ENCODE data around the gene APPL1. TPM values are rescaled to one million over a fixed set of nuclear protein-coding genes. Genes with fewer than 3 reads are reported as not detected.

APPL1 gene, protein sequence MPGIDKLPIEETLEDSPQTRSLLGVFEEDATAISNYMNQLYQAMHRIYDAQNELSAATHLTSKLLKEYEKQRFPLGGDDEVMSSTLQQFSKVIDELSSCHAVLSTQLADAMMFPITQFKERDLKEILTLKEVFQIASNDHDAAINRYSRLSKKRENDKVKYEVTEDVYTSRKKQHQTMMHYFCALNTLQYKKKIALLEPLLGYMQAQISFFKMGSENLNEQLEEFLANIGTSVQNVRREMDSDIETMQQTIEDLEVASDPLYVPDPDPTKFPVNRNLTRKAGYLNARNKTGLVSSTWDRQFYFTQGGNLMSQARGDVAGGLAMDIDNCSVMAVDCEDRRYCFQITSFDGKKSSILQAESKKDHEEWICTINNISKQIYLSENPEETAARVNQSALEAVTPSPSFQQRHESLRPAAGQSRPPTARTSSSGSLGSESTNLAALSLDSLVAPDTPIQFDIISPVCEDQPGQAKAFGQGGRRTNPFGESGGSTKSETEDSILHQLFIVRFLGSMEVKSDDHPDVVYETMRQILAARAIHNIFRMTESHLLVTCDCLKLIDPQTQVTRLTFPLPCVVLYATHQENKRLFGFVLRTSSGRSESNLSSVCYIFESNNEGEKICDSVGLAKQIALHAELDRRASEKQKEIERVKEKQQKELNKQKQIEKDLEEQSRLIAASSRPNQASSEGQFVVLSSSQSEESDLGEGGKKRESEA
- total RNA-seq (10 to 100 TPM; 44.7 to 58.7 (median 51.0) TPM), polyA plus RNA-seq (10 to 100 TPM; 10.7 to 14.3 TPM)
- long read RNA-seq, donor 1, full-length matches to known transcripts, result 27 of 75 reads
- long read RNA-seq, donor 1, partial matches to known transcripts, result 37 of 75 reads
- long read RNA-seq, donor 1, other reads (novel, unspliced or antisense), result 11 of 75 reads
- long read RNA-seq, donor 2, full-length matches to known transcripts, result 52 of 186 reads
- long read RNA-seq, donor 2, partial matches to known transcripts, result 85 of 186 reads
- long read RNA-seq, donor 2, other reads (novel, unspliced or antisense), result 49 of 186 reads
- long read RNA-seq, donor 3, full-length matches to known transcripts, result 27 of 455 reads
- long read RNA-seq, donor 3, partial matches to known transcripts, result 399 of 455 reads
- long read RNA-seq, donor 3, other reads (novel, unspliced or antisense), result 29 of 455 reads

DNA sequence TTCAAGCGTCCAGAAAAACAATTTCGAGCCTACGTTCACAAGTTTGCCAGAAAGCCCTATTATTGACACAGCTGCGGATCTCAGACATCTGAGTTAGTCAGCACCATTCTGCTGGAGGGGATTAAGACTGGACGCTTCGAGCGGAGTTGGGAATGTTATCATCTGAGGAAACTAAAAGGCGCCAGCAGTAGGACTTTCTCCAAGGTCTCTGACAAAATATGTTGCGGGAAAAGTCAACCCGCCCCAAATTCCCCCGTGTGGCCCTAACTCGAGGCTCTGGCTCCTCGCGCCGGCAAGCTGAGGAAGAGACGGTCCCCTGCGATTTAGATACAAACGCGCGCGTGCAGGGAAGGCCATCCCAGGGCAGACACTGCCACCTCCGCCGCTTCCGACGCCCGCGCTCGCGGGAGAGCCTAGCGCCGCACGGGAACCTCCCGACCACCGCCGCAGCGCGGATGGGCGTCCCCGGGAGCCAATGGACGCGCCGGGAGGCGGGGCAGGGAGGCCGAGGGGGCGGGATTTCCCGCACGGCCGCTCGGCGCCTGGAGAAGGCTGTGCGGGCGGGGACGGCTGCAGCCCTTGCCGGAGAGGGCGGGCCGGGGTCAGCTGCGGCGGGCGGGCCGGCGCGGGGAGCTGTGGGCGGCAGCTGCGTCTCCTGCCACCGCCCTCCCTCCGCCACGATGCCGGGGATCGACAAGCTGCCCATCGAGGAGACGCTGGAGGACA is at the start of gene APPL1:
Gene APPL1 (plus strand): TSS at position 526 of the 726 bp plus-strand sequence. CDS start 155 bp downstream, at position 681.
- 0 to 1% methylated on average over 61 to 71 of the region's 71 CpGs for WGBS, 2 donors
- Histone ChIP-seq H3K27me3 (no peaks in the 10 kb centered on the region), H3K4me1 (peaks cover 0 to 37% (median 30%) of the 10 kb centered on the region in 9 donors), H3K27ac (peak within 1 kb of the TSS; percentile 90 to 97 (median 95)), H3K9me3 (no peaks in the 10 kb centered on the region), H3K36me3 (no peaks in the 10 kb centered on the region), H3K4me3 (peak within 1 kb of the TSS; percentile 65 to 97 (median 82))
- peak; percentile 93 to 96 for DNase-seq
- peak; percentile 98 to 99 (median 99) for ATAC-seq
- intact Hi-C loops (cut with DNase I), result loop anchor here (5.0 to 10.0 kb wide), 9 partner anchors 53 to 233 kb away; partner anchors contain the start of gene IL17RD (in 5 of the 10)
- TF ChIP-seq, protein P1, sequence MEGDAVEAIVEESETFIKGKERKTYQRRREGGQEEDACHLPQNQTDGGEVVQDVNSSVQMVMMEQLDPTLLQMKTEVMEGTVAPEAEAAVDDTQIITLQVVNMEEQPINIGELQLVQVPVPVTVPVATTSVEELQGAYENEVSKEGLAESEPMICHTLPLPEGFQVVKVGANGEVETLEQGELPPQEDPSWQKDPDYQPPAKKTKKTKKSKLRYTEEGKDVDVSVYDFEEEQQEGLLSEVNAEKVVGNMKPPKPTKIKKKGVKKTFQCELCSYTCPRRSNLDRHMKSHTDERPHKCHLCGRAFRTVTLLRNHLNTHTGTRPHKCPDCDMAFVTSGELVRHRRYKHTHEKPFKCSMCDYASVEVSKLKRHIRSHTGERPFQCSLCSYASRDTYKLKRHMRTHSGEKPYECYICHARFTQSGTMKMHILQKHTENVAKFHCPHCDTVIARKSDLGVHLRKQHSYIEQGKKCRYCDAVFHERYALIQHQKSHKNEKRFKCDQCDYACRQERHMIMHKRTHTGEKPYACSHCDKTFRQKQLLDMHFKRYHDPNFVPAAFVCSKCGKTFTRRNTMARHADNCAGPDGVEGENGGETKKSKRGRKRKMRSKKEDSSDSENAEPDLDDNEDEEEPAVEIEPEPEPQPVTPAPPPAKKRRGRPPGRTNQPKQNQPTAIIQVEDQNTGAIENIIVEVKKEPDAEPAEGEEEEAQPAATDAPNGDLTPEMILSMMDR (IDR thresholded peaks at IDR 0.05), result peak in 2 of 9 donors; percentile 6 to 11

DNA sequence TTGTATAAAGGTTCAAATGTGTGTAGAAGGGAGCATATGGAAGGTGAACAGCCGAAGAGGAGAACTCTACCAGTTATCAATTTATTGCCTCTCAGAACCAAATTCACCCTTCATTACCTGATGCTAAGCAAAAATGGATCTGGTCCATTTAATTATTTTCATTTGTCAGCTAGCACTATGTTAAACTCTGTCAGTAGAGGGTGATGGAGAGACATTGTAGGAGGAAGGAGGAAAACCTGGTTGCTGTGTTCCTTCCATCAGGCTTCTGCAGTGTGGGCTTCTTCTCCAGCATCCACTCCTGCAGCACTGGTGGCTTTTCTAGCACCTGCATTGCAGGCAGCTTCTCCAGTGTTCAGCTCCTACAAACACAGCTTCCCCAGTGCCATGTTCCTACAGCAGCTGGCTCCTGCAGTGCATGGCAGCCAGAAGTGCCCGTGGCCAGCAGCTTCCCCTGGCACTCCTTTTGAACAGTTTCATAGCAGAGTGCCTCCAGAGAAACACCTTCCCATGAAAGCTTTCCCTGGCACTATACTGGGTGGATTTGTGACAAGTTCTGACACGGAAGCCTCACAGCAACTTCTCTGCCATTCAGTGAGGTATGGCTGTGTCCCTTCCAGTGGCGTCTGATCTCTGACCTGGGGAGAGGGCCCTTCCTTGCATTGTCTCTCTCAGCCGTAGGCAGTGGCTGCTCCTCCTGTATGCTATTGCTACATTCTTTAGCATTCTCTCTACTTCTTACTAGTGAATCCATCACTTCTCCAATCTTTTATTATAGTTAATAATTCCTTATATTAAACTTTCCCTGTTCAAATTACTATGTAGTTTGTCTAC is 47.7 kb upstream of the APPL1 start:
- intact Hi-C loops (cut with DNase I), result loop anchor here in 4 of 10 donors (5.0 to 10.0 kb wide), 3 partner anchors 38 to 255 kb away; partner anchors contain the start of gene APPL1 (in 1 of the 4)
- H3K36me3 ChIP-seq, result no peaks in the 10 kb centered on the region
- no peaks in the 10 kb centered on the region for H3K4me1 ChIP-seq
- 78 to 85% methylated on average over 5 of the region's 5 CpGs for WGBS, 2 donors
- TF ChIP-seq, protein P1 (IDR thresholded peaks at IDR 0.05), result peak in 7 of 9 donors; percentile 25 to 38 (median 34)
- DNase-seq (no peak), ATAC-seq (peak in 1 of 8 donors; percentile 31)
- no peaks in the 10 kb centered on the region for H3K9me3 ChIP-seq
- H3K27me3 ChIP-seq, result peaks cover 0 to 5% (median 0%) of the 10 kb centered on the region in 7 donors
- no peak overlapping the region for H3K4me3 ChIP-seq
- H3K27ac ChIP-seq, result no peak overlapping the region

DNA sequence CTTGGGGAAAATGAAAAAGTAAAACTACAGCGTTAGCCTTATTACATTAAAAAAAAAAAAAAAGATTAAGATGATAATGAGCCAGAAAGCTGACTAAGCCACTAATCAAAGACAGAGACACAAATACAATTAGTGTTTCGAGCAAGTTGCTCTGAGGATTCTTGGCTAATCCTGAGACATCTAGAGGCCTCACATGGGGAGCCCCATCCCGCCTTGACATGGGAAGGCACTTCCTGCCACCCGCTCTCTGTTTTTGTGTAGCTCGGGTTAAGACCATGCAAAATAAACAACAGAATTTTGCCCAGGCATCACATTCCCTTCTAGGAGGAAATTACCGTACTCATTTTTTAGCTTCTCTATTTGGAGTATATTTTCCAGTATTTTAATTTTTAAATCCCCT is 43.0 kb upstream of the APPL1 start:
- DNase-seq, result no peak
- H3K4me1 ChIP-seq, result no peaks in the 10 kb centered on the region
- no peak overlapping the region for H3K27ac ChIP-seq
- H3K36me3 ChIP-seq, result no peaks in the 10 kb centered on the region
- no peak for ATAC-seq
- no peaks in the 10 kb centered on the region for H3K9me3 ChIP-seq
- intact Hi-C loops (cut with DNase I), result no loop called here
- 54 to 68% methylated on average over 6 of the region's 6 CpGs for WGBS, 2 donors
- TF ChIP-seq, protein P1 (IDR thresholded peaks at IDR 0.05), result no peak
- peaks cover 0 to 3% (median 0%) of the 10 kb centered on the region in 7 donors for H3K27me3 ChIP-seq
- no peak overlapping the region for H3K4me3 ChIP-seq

All from heart right ventricle (tissue), 16 donors.